IPS DF 19.7 (cell line): Measurements from ENCODE around the gene TTLL5.

ENCODE experiments used
- DNase-seq: peaks from one replicate; pipeline ENCODE4 v3.0.0-alpha.2; 2013; ENCODE audit warnings: low read depth, low spot score

The TTLL5 gene

GRCh38 chr14:75866970-75867369, 205.9 kb downstream of the TTLL5 start:
- no peak for DNase-seq

GRCh38 chr14:75871181-75871880, 210.3 kb downstream of the TTLL5 start:
- no peak for DNase-seq

GRCh38 chr14:75875958-75876357, 214.9 kb downstream of the TTLL5 start:
- no peak for DNase-seq

GRCh38 chr14:75876530-75876929, 215.5 kb downstream of the TTLL5 start:
- DNase-seq = no peak

GRCh38 chr14:75877292-75877691, 216.2 kb downstream of the TTLL5 start:
- DNase-seq = no peak

- no peak for DNase-seq
Observed at GRCh38 chr14:75877884-75878283, 216.8 kb downstream of the TTLL5 start.

GRCh38 chr14:75879031-75879430, 218.0 kb downstream of the TTLL5 start:
- DNase-seq = no peak

- no peak for DNase-seq
Observed at GRCh38 chr14:75880512-75880911, 219.5 kb downstream of the TTLL5 start.

- DNase-seq = no peak
Observed at GRCh38 chr14:75881994-75882393, 220.9 kb downstream of the TTLL5 start.

- DNase-seq = no peak
Observed at GRCh38 chr14:75884198-75884611, 223.2 kb downstream of the TTLL5 start.

- no peak for DNase-seq
Observed at GRCh38 chr14:75885829-75886228, 224.8 kb downstream of the TTLL5 start.

- DNase-seq = no peak
Observed at GRCh38 chr14:75886636-75887348, 225.7 kb downstream of the TTLL5 start.

GRCh38 chr14:75888945-75889344, 227.9 kb downstream of the TTLL5 start:
- DNase-seq = no peak

- DNase-seq = no peak
Observed at GRCh38 chr14:75896341-75896740, 235.3 kb downstream of the TTLL5 start.

GRCh38 chr14:75904311-75904710, 243.3 kb downstream of the TTLL5 start:
- DNase-seq = no peak

GRCh38 chr14:75905147-75905904, 244.3 kb downstream of the TTLL5 start:
- no peak for DNase-seq

- no peak for DNase-seq
Observed at GRCh38 chr14:75906228-75906627, 245.2 kb downstream of the TTLL5 start.

- no peak for DNase-seq
Observed at GRCh38 chr14:75906680-75907280, 245.7 kb downstream of the TTLL5 start.

- DNase-seq = no peak
Observed at GRCh38 chr14:75907756-75908359, 246.8 kb downstream of the TTLL5 start.

- DNase-seq = no peak
Observed at GRCh38 chr14:75909630-75910029, 248.6 kb downstream of the TTLL5 start.

GRCh38 chr14:75910048-75910447, 249.0 kb downstream of the TTLL5 start:
- no peak for DNase-seq

- no peak for DNase-seq
Observed at GRCh38 chr14:75911883-75912282, 250.8 kb downstream of the TTLL5 start.
